H1 (cell line): ENCODE data around the gene CDK5RAP2. TPM values are rescaled to one million over a fixed set of nuclear protein-coding genes. Genes with fewer than 3 reads are reported as not detected.

Source experiments
- CTCF ChIA-PET: fragments of 300-600 bp; sonication (Branson Sonifier 250); formaldehyde crosslinking; loops from one replicate; lab custom pipeline; 2021; ENCODE audit not compliant: partially characterized antibody; lab: Charles Lee
- POLR2A ChIA-PET: fragments of 300-600 bp; sonication (Branson Sonifier 250); formaldehyde crosslinking; loops from one replicate; lab custom pipeline; 2021; ENCODE audit warnings: inconsistent platforms; ENCODE audit not compliant: partially characterized antibody; lab: Charles Lee
- DNase-seq, 2 experiments: peaks; one replicate each; pipeline versions ENCODE4 v3.0.0 to v3.0.0-alpha.2; 2010 to 2022; ENCODE audit warnings: low spot score in 2 of 2, low read depth in 1 of 2, mixed read lengths in 1 of 2
- FAIRE-seq: peaks from 2 replicates; lab custom pipeline; 2011; peaks lifted over from hg19 to GRCh38; lab: Jason Lieb, UNC
- H2AFZ ChIP-seq: 2 replicates; pipeline ENCODE4 v1.8.1; 2012; ENCODE audit warnings: low read length, inconsistent platforms
- H2AK5ac ChIP-seq: 2 replicates; pipeline ENCODE4 v1.6.1; 2013; ENCODE audit warnings: low read depth, low read length
- H2BK120ac ChIP-seq: replicated peaks from 2 replicates; pipeline ENCODE3; 2013; ENCODE audit warnings: low read depth, low read length, inconsistent platforms
- H2BK12ac ChIP-seq: 2 replicates; pipeline ENCODE4 v1.6.1; 2013; ENCODE audit warnings: low read depth, low read length
- H2BK15ac ChIP-seq: 2 replicates; pipeline ENCODE4 v1.6.1; 2013; ENCODE audit warnings: low read length
- H2BK20ac ChIP-seq: 2 replicates; pipeline ENCODE4 v1.6.1; 2013; ENCODE audit warnings: low read length
- H2BK5ac ChIP-seq: 2 replicates; pipeline ENCODE4 v1.6.1; 2013; ENCODE audit warnings: low read depth, low read length
- H3K14ac ChIP-seq: 2 replicates; pipeline ENCODE4 v1.6.1; 2013; ENCODE audit warnings: inconsistent platforms; ENCODE audit not compliant: insufficient read length
- H3K18ac ChIP-seq: 2 replicates; pipeline ENCODE4 v1.6.1; 2013; ENCODE audit warnings: low read length; ENCODE audit errors: extremely low read depth
- H3K23ac ChIP-seq: 2 replicates; pipeline ENCODE4 v1.6.1; 2013; ENCODE audit warnings: inconsistent platforms; ENCODE audit not compliant: insufficient read length
- H3K23me2 ChIP-seq: 2 replicates; pipeline ENCODE4 v1.6.1; 2013; ENCODE audit warnings: low read depth, low read length
- H3K27ac ChIP-seq: 2 replicates; pipeline ENCODE4 v1.6.1; 2011; ENCODE audit warnings: low read depth, low read length, inconsistent platforms
- H3K27me3 ChIP-seq, 4 experiments: replicated peaks in 1 of 4; 1 replicate in 1 of 4; 2 replicates in 3 of 4; pipeline versions ENCODE4 v1.6.1 to v1.8.1; 2011 to 2013; ENCODE audit warnings: low read length in 3 of 4, mild to moderate bottlenecking in 3 of 4, inconsistent platforms in 2 of 4, mixed read lengths in 2 of 4, moderate library complexity in 1 of 4; ENCODE audit not compliant: control insufficient read depth in 3 of 4, insufficient read depth in 3 of 4; ENCODE audit errors: extremely low read depth in 1 of 4
- H3K36me3 ChIP-seq, 4 experiments: 2 replicates each; pipeline versions ENCODE4 v1.6.1 to v1.8.1; 2011 to 2013; ENCODE audit warnings: mild to moderate bottlenecking in 4 of 4, low read length in 3 of 4, moderate library complexity in 2 of 4, control low read depth in 1 of 4, inconsistent platforms in 1 of 4; ENCODE audit not compliant: insufficient read depth in 4 of 4, control insufficient read depth in 2 of 4
- H3K4ac ChIP-seq: replicated peaks from 2 replicates; pipeline ENCODE3; 2013; ENCODE audit warnings: low read length, low read depth, mixed read lengths, inconsistent platforms; ENCODE audit not compliant: insufficient read length
- H3K4me1 ChIP-seq, 4 experiments: replicated peaks in 1 of 4; 1 replicate in 1 of 4; 2 replicates in 3 of 4; pipeline versions ENCODE4 v1.6.1 to v1.8.1; 2011 to 2013; ENCODE audit warnings: low read length in 3 of 4, inconsistent platforms in 2 of 4, mixed read lengths in 1 of 4; ENCODE audit not compliant: insufficient read depth in 4 of 4, control insufficient read depth in 3 of 4
- H3K4me2 ChIP-seq, 2 experiments: 2 replicates each; pipeline versions ENCODE4 v1.6.1 to v1.8.1; 2011 to 2013; ENCODE audit warnings: low read depth in 2 of 2, low read length in 2 of 2, control low read depth in 1 of 2, inconsistent platforms in 1 of 2, mild to moderate bottlenecking in 1 of 2; ENCODE audit not compliant: insufficient read depth in 1 of 2
- H3K4me3 ChIP-seq, 4 experiments: fragments of 200-600, 300-600 bp in 1 of 4; sonication (generic), shearing (Covaris generic), sonication (Bioruptor Twin) in 1 of 4; 2 replicates each; pipeline versions ENCODE4 v1.5.1 to v1.8.1; 2011 to 2016; ENCODE audit warnings: low read length in 4 of 4, low read depth in 3 of 4, control low read depth in 2 of 4, inconsistent platforms in 2 of 4, mild to moderate bottlenecking in 2 of 4, mixed read lengths in 1 of 4, moderate library complexity in 1 of 4; ENCODE audit not compliant: insufficient read depth in 2 of 4; ENCODE audit errors: extremely low read depth in 1 of 4
- H3K56ac ChIP-seq: replicated peaks from 2 replicates; pipeline ENCODE3; 2013; ENCODE audit warnings: low read depth, mild to moderate bottlenecking, mixed read lengths, low read length, inconsistent platforms; ENCODE audit not compliant: insufficient read length
- H3K79me1 ChIP-seq: 2 replicates; pipeline ENCODE4 v1.6.1; 2013; ENCODE audit warnings: low read depth, low read length, control low read depth
- H3K79me2 ChIP-seq, 2 experiments: 2 replicates each; pipeline versions ENCODE4 v1.6.1 to v1.8.1; 2012 to 2013; ENCODE audit warnings: low read length in 2 of 2, mild to moderate bottlenecking in 2 of 2, inconsistent platforms in 1 of 2; ENCODE audit not compliant: insufficient read depth in 2 of 2, control insufficient read depth in 1 of 2
- H3K9ac ChIP-seq, 4 experiments: replicated peaks in 1 of 4; 1 replicate in 1 of 4; 2 replicates in 3 of 4; pipeline versions ENCODE4 v1.6.1 to v1.8.1; 2011 to 2013; ENCODE audit warnings: low read depth in 3 of 4, low read length in 3 of 4, control low read depth in 2 of 4, mild to moderate bottlenecking in 2 of 4, moderate library complexity in 2 of 4, inconsistent platforms in 1 of 4; ENCODE audit errors: extremely low read depth in 1 of 4
- H3K9me3 ChIP-seq, 2 experiments: 2 replicates each; pipeline versions ENCODE4 v1.6.1 to v1.8.1; 2012 to 2013; ENCODE audit warnings: mild to moderate bottlenecking in 2 of 2, moderate library complexity in 2 of 2, control low read depth in 1 of 2, inconsistent platforms in 1 of 2, low read depth in 1 of 2, low read length in 1 of 2, mixed read lengths in 1 of 2; ENCODE audit not compliant: insufficient read depth in 2 of 2
- H4K20me1 ChIP-seq, 2 experiments: replicated peaks in 1 of 2; 2 replicates each; pipeline versions ENCODE3 to v1.8.1; 2011 to 2013; ENCODE audit warnings: inconsistent platforms in 2 of 2, low read length in 2 of 2, mild to moderate bottlenecking in 1 of 2; ENCODE audit not compliant: insufficient read depth in 2 of 2, control insufficient read depth in 1 of 2
- H4K5ac ChIP-seq: 2 replicates; pipeline ENCODE4 v1.6.1; 2013; ENCODE audit warnings: low read length, low read depth, mixed read lengths, inconsistent platforms; ENCODE audit not compliant: insufficient read length
- H4K8ac ChIP-seq: 2 replicates; pipeline ENCODE4 v1.8.0; 2013; ENCODE audit warnings: mild to moderate bottlenecking, moderate library complexity, low read length, inconsistent platforms; ENCODE audit not compliant: insufficient read depth; ENCODE audit errors: extremely low read depth
- H4K91ac ChIP-seq: replicated peaks from 2 replicates; pipeline ENCODE3; 2013; ENCODE audit warnings: low read length, mixed read lengths, inconsistent platforms; ENCODE audit not compliant: insufficient read length
- BRCA1 ChIP-seq: IDR thresholded peaks from 2 replicates; pipeline ENCODE4 v1.6.1; 2012; ENCODE audit warnings: low read depth, low read length, improper control_type of control experiment
- CHD1 ChIP-seq: IDR thresholded peaks from 2 replicates; pipeline ENCODE4 v1.6.1; 2012; ENCODE audit warnings: low read depth, low read length, improper control_type of control experiment
- HDAC6 ChIP-seq: IDR thresholded peaks from one replicate; pipeline ENCODE4 v1.7.1; 2012; ENCODE audit warnings: low read depth, mild to moderate bottlenecking, inconsistent platforms, low read length, moderate library complexity
- JUN ChIP-seq: IDR thresholded peaks from 2 replicates; pipeline ENCODE4 v1.6.1; 2011; ENCODE audit warnings: low read depth, mild to moderate bottlenecking, improper control_type of control experiment, low read length
- JUND ChIP-seq: IDR thresholded peaks from 2 replicates; pipeline ENCODE4 v1.6.1; 2011; ENCODE audit warnings: mild to moderate bottlenecking, improper control_type of control experiment, low read length
- RAD21 ChIP-seq, 2 experiments: IDR thresholded peaks in 1 of 2; conservative IDR thresholded peaks in 1 of 2; 2 replicates each; pipeline ENCODE4 v1.6.1; 2011; ENCODE audit warnings: low read depth in 2 of 2, low read length in 2 of 2, improper control_type of control experiment in 1 of 2, inconsistent platforms in 1 of 2, mild to moderate bottlenecking in 1 of 2, moderate library complexity in 1 of 2
- RXRA ChIP-seq: IDR thresholded peaks from 2 replicates; pipeline ENCODE4 v1.6.1; 2011; ENCODE audit warnings: low read depth, mild to moderate bottlenecking, low read length, moderate library complexity; ENCODE audit not compliant: insufficient read depth
- YY1 ChIP-seq: IDR thresholded peaks from 2 replicates; pipeline ENCODE4 v1.6.1; 2011; ENCODE audit warnings: low read depth, mild to moderate bottlenecking, low read length
- WGBS, 2 experiments: shearing (Covaris generic) in 1 of 2; methylation state at CpG; one replicate each; pipeline versions ENCODE4 v1.1.6 to v1.1.7; 2013 to 2015; ENCODE audit warnings: low lambda C conversion rate in 2 of 2, mixed read lengths in 2 of 2, inconsistent platforms in 1 of 2, low coverage in 1 of 2, missing lambda C conversion rate in 1 of 2; ENCODE audit not compliant: insufficient replicate concordance in 2 of 2, insufficient coverage in 1 of 2, insufficient read length in 1 of 2; ENCODE audit errors: extremely low coverage in 1 of 2, missing lambda C conversion rate in 1 of 2; 5-methylcytosine and 5-hydroxymethylcytosine counted together
- polyA plus RNA-seq, 7 experiments: library from polyadenylated mRNA; depleted of rRNA in 3 of 7; stranded (reverse) in 5 of 7; unstranded in 2 of 7; fragments of >200 nt in 5 of 7; fragments of 200-250 nt in 2 of 7; gene quantifications; 1 replicate in 5 of 7; 2 replicates in 1 of 7; 4 replicates in 1 of 7; pipeline versions ENCODE4 v1.2.1 to v1.2.3, GENCODE V29; 2011 to 2013; ENCODE audit warnings: missing spikeins in 2 of 7, mixed read lengths in 2 of 7
- total RNA-seq: library from RNA; stranded (reverse); fragmentation: NEBNext Ultra II Directional; extraction: Animal tissue kit (Norgen Biotek cat#: 25700); gene quantifications from 2 replicates; pipeline ENCODE4 v1.2.1, GENCODE V29; 2021
- TF ChIP-seq, protein P1 (sequence below), 3 experiments: IDR thresholded peaks; 1 replicate in 2 of 3; 2 replicates in 1 of 3; pipeline versions ENCODE4 v1.5.1 to v1.6.1; 2011; ENCODE audit warnings: low read length in 3 of 3, mild to moderate bottlenecking in 3 of 3, inconsistent platforms in 2 of 3, low read depth in 1 of 3, moderate library complexity in 1 of 3; ENCODE audit not compliant: insufficient read depth in 1 of 3; ENCODE audit errors: control extremely low read depth in 1 of 3
- TF ChIP-seq, protein P2 (sequence below): IDR thresholded peaks from 2 replicates; pipeline ENCODE4 v1.6.1; 2012; ENCODE audit warnings: inconsistent platforms

Gene CDK5RAP2
- total and polyA plus RNA-seq, 2 of the 8 experiments (the other 6 are each of a cell fraction or from before 2014, with no cell fraction given) = 19.8 to 49.4 TPM

DNA sequence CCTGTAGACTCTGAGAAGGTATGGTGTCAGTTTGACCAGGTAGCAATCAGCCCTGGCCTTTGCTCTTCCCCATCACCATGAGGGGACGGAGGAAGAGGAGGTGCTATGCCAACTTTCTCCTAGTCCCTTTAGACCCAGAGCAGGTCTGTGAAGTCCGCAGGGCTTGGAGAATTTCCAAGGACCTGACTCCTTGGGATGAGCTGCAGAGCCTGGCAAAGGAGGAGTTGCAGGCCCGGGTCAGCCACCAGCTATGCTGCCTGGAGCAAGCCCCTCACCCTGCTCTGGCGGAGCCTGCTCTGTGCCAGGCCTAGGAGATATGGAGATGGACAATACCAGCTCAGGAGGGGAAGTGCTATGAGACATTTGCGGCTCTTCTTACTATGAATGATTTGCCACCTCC, 188.3 kb downstream of the CDK5RAP2 start:
- Histone ChIP-seq H3K79me2 (no peaks in the 10 kb centered on the region), H3K56ac (no peak overlapping the region), H4K20me1 (no peaks in the 10 kb centered on the region), H3K18ac (no peak overlapping the region), H3K4ac (no peak overlapping the region), H2BK5ac (no peak overlapping the region), H3K4me1 (no peaks in the 10 kb centered on the region), H3K4me2 (no peak overlapping the region), H3K9me3 (no peaks in the 10 kb centered on the region), H3K9ac (no peak overlapping the region), H3K36me3 (peaks cover 10 to 61% (median 37%) of the 10 kb centered on the region in 4 experiments), H3K23ac (no peak overlapping the region), H2BK120ac (no peak overlapping the region), H4K5ac (no peak overlapping the region), H3K27me3 (no peaks in the 10 kb centered on the region), H4K91ac (no peak overlapping the region), H4K8ac (no peak overlapping the region), H3K27ac (no peak overlapping the region), H2AFZ (no peak overlapping the region), H2BK15ac (no peak overlapping the region), H2BK12ac (no peak overlapping the region), H3K4me3 (no peak overlapping the region), H3K23me2 (no peaks in the 10 kb centered on the region), H3K79me1 (no peaks in the 10 kb centered on the region; the same call in 1 of the 2 replicates), H2AK5ac (no peak overlapping the region), H3K14ac (no peak overlapping the region), H2BK20ac (no peak overlapping the region)
- no peak for DNase-seq
- ChIA-PET POLR2A (no interaction called here), CTCF (interaction anchor here (0.9 to 2.1 kb wide), 3 partner anchors 19 to 125 kb away, joined by 4 to 5 read pairs (median 4); no protein-coding TSS in a partner anchor)
- 86% methylated on average over 5 of the region's 5 CpGs; no CpG with 5 or more reads in 1 of the 2 experiments for whole genome bisulfite sequencing, 2 experiments
- no peak for TF ChIP-seq RAD21 (IDR thresholded peaks at IDR 0.05 in 1 of 2, conservative IDR thresholded peaks at IDR 0.05 in 1 of 2; ENCODE audit: low read depth in 2 of 2, low read length in 2 of 2)
- TF ChIP-seq BRCA1 = no peak
- TF ChIP-seq YY1 = no peak
- TF ChIP-seq, protein P1, sequence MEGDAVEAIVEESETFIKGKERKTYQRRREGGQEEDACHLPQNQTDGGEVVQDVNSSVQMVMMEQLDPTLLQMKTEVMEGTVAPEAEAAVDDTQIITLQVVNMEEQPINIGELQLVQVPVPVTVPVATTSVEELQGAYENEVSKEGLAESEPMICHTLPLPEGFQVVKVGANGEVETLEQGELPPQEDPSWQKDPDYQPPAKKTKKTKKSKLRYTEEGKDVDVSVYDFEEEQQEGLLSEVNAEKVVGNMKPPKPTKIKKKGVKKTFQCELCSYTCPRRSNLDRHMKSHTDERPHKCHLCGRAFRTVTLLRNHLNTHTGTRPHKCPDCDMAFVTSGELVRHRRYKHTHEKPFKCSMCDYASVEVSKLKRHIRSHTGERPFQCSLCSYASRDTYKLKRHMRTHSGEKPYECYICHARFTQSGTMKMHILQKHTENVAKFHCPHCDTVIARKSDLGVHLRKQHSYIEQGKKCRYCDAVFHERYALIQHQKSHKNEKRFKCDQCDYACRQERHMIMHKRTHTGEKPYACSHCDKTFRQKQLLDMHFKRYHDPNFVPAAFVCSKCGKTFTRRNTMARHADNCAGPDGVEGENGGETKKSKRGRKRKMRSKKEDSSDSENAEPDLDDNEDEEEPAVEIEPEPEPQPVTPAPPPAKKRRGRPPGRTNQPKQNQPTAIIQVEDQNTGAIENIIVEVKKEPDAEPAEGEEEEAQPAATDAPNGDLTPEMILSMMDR (IDR thresholded peaks at IDR 0.05; ENCODE audit: control extremely low read depth in 1 of 3, insufficient read depth in 1 of 3, low read depth in 1 of 3, low read length in 3 of 3) = no peak
- TF ChIP-seq JUN = no peak
- no peak for TF ChIP-seq JUND
- no peak for TF ChIP-seq HDAC6
- TF ChIP-seq RXRA = no peak
- TF ChIP-seq, protein P2, sequence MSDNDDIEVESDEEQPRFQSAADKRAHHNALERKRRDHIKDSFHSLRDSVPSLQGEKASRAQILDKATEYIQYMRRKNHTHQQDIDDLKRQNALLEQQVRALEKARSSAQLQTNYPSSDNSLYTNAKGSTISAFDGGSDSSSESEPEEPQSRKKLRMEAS = no peak
- TF ChIP-seq CHD1 = no peak
- no peak for FAIRE-seq
